Activated CD4-positive, alpha-beta T cell treated with anti-CD3 and anti-CD28 coated beads, Interleukin-2, amount 10 ng/mL, durations not matched to agents 7 days and 5 days (primary cell): ENCODE measurements around the gene NRARP. TPM values are rescaled to one million over a fixed set of nuclear protein-coding genes. Genes with fewer than 3 reads are reported as not detected.
"Not testable (repeated sequence)": the region's sequence is repeated elsewhere in the genome, so short reads cannot be mapped to it uniquely, and the experiment has no call there.

Experiments
- CTCF ChIA-PET: fragments of 350-600 bp; sonication (Branson Sonifier 250); formaldehyde crosslinking; loops from one replicate; lab custom pipeline; 2021; ENCODE audit warnings: antibody characterized with exemption; lab: Charles Lee
- POLR2A ChIA-PET: fragments of 350-600 bp; sonication (Branson Sonifier 250); formaldehyde crosslinking; loops from one replicate; lab custom pipeline; 2021; ENCODE audit warnings: antibody characterized with exemption; lab: Charles Lee
- DNase-seq: peaks from one replicate; pipeline ENCODE4 v3.0.0-alpha.2; 2020
- H3K27ac Mint-ChIP-seq: one replicate; pipeline ENCODE4 v1.8.0; 2021; ENCODE audit warnings: mild to moderate bottlenecking, moderate library complexity, mixed read lengths
- H3K27me3 Mint-ChIP-seq: one replicate; pipeline ENCODE4 v1.8.0; 2021; ENCODE audit warnings: mixed read lengths
- H3K36me3 Mint-ChIP-seq: one replicate; pipeline ENCODE4 v1.8.0; 2021; ENCODE audit warnings: low read depth, mixed read lengths
- H3K4me1 Mint-ChIP-seq: one replicate; pipeline ENCODE4 v1.8.0; 2021; ENCODE audit warnings: mixed read lengths
- H3K4me3 Mint-ChIP-seq: one replicate; pipeline ENCODE4 v1.8.0; 2021; ENCODE audit warnings: mild to moderate bottlenecking, moderate library complexity, mixed read lengths
- H3K9me3 Mint-ChIP-seq: one replicate; pipeline ENCODE4 v1.8.0; 2021; ENCODE audit warnings: mixed read lengths
- total RNA-seq, 2 experiments: library from RNA; stranded (reverse); gene quantifications; one replicate each; pipeline ENCODE4 v1.2.3, GENCODE V29; 2021

Gene NRARP
- total RNA-seq, 2 experiments from 2014 or later: 0.32 to 0.44 TPM

DNA sequence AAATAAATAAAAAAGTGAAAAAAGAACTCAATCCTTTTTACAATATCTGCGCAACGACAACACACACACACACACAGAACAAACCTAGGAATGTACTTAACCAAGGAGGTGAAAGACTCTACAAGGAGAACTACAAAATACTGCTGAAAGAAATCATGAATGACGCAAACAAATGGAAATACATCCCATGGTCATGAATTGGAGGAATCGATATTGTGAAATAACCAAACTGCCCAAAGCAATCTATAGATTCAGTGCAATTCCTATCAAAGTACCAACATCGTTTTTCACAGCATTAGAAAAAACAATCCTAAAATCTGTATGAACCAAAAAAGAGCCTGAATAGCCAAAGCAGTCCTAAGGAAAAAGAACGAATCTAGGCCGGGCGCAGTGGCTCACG lies 29.9 kb upstream of the NRARP start:
- Mint-ChIP-seq H3K27me3 (no peaks in the 10 kb centered on the region), H3K4me3 (no peak overlapping the region), H3K4me1 (peaks cover under 1% of the 10 kb centered on the region), H3K36me3 (peaks cover 2% of the 10 kb centered on the region), H3K27ac (no peak overlapping the region), H3K9me3 (peaks cover 25% of the 10 kb centered on the region)
- no peak for DNase-seq
- ChIA-PET CTCF (no interaction called here), POLR2A (no interaction called here)

DNA sequence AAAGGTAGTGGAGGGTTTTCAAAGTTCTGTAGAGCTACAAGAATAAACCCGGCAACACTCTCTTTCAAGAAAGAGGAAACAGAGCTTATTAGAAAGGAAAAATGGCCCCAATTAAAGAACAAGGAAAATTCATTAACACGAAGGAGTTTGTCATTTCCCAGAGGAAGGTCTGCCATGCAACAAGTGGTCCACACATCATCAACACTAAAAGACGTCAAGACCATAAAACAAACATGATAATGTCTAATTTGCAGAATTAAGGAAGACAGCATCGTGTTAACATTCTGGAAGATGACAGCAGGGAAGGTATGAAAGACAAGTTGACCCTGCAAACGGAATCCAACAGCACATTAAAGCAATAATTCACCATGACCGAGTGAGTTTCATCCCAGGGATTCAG lies 28.6 kb upstream of the NRARP start:
- ChIA-PET CTCF (no interaction called here), POLR2A (no interaction called here)
- Mint-ChIP-seq H3K27ac (no peak overlapping the region), H3K4me3 (no peak overlapping the region), H3K9me3 (peaks cover 20% of the 10 kb centered on the region), H3K27me3 (peaks cover 7% of the 10 kb centered on the region), H3K36me3 (peaks cover 2% of the 10 kb centered on the region), H3K4me1 (peaks cover 8% of the 10 kb centered on the region)
- DNase-seq: no peak

DNA sequence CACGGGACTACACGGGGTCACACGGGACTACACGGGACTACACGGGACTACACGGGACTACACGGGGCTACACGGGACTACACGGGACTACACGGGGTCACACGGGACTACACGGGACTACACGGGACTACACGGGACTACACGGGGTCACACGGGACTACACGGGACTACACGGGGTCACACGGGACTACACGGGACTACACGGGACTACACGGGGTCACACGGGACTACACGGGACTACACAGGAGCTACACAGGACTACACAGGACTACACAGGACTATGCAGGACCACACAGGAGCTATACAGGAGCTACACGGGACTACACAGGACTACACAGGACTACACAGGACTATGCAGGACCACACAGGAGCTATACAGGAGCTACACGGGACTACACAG lies 27.5 kb upstream of the NRARP start:
- H3K36me3 Mint-ChIP-seq, H3K4me1 Mint-ChIP-seq, POLR2A ChIA-PET, H3K27me3 Mint-ChIP-seq, DNase-seq, H3K27ac Mint-ChIP-seq, H3K4me3 Mint-ChIP-seq, CTCF ChIA-PET: not testable (repeated sequence)
- H3K9me3 Mint-ChIP-seq: peaks cover 16% of the 10 kb centered on the region

DNA sequence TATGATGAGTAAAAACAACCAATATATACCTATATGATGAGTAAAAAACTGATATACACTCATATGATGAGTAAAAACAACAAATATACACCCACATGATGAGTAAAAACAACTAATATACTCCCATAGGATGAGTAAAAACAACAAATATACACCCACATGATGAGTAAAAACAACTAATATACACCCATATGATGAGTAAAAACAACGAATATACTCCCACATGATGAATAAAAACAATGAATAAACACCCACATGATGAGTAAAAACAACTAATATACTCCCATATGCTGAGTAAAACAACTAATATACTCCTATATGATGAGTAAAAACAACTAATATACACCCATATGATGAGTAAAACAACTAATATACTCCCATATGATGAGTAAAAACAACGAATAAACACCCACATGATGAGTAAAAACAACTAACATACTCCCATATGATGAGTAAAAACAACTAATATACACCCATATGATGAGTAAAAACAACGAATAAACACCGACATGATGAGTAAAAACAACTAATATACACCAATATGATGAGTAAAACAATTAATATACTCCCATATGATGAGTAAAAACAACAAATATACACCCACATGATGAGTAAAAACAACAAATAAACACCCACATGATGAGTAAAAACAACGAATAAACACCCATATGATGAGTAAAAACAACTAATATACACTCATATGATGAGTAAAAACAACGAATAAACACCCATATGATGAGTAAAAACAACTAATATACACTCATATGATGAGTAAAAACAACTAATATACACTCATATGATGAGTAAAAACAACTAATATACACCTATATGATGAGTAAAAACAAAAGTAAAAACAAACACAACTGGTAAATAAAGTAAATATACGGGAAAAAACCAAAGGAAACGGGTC lies 25.8 kb upstream of the NRARP start:
- H3K36me3 Mint-ChIP-seq, H3K27ac Mint-ChIP-seq, POLR2A ChIA-PET, H3K27me3 Mint-ChIP-seq, DNase-seq, CTCF ChIA-PET, H3K4me3 Mint-ChIP-seq, H3K4me1 Mint-ChIP-seq: not testable (repeated sequence)
- peaks cover 16% of the 10 kb centered on the region for H3K9me3 Mint-ChIP-seq

DNA sequence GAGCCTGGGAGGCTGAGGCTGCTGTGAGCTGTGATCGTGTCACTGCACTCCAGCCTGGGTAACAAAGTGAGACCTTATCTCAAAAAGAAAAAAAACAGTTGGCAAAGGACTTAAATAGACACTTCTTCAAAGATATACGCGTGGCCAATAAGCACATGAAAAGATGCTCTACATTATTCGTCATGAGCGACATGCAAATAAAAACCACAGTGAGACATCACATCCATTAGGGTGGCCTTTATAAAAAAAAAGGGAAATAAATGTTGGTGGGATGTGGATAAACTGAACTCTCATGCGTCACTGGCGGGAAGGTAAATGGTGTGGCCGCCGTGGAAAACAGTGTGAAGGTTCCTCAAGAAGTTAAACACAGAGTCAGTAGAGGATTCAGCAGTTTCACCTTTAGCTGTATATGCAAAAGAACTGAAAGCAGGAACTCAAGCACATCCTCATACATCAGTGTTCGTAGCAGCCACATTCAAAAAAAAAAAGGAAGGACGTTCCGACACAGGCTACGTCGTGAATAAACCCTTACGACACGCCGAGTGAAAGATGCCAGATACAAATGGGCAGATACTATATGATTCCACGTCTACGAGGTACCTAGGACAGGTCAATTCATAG lies 24.5 kb upstream of the NRARP start:
- H3K4me3 Mint-ChIP-seq: peak overlapping the region; percentile 47
- no peak for DNase-seq
- ChIA-PET POLR2A (no interaction called here), CTCF (no interaction called here)
- peaks cover 7% of the 10 kb centered on the region for H3K27me3 Mint-ChIP-seq
- peaks cover 11% of the 10 kb centered on the region for H3K4me1 Mint-ChIP-seq
- H3K36me3 Mint-ChIP-seq: peaks cover 2% of the 10 kb centered on the region
- H3K9me3 Mint-ChIP-seq: peaks cover 16% of the 10 kb centered on the region
- peak overlapping the region; percentile 76 for H3K27ac Mint-ChIP-seq

DNA sequence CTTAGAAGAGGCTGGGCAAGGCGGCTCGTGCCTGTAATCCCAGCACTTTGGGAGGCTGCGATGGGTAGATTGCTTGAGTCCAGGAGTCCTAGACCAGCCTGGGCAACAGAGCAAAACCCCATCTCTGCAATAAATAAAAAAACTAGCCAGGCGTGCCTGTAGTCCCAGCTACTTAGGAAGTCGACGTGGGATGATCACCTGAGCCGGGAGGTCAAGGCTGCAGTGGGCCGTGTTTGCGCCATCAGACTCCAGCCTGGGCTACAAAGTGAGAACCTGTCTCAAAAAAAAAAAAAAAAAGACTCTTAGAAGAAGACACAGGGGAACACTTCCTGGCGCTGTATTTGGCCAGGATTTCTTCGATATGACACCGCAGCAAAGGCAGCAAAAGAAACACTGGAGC lies 23.7 kb upstream of the NRARP start:
- Mint-ChIP-seq H3K27me3 (peaks cover 7% of the 10 kb centered on the region), H3K4me1 (peaks cover 11% of the 10 kb centered on the region), H3K9me3 (peaks cover 16% of the 10 kb centered on the region), H3K36me3 (peaks cover 2% of the 10 kb centered on the region), H3K4me3 (no peak overlapping the region), H3K27ac (peak overlapping the region; percentile 11)
- POLR2A ChIA-PET: interaction anchor here (0.7 kb wide), 1 partner anchor 40 kb away, joined by 3 read pairs; no protein-coding TSS in a partner anchor
- DNase-seq: no peak
- CTCF ChIA-PET: no interaction called here

DNA sequence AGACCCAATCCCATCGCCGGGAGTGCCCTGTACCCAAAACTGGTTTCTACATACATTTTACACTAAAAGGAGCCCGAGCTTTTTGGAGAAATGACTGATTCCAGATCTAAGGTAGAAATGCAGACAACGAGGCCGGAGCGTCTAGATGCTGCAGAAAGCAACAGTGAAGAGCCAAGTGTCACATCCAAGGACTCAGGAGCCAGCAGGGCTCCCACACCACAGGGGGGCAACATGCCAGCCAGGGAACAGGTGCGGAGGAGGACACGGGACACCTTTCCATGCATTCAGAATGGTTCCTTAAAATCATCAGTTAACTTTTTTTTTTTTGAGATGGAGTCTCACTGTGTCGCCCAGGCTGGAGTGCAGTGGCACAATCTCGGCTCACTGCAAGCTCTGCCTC lies 23.1 kb upstream of the NRARP start:
- Mint-ChIP-seq H3K27ac (no peak overlapping the region), H3K36me3 (peaks cover 2% of the 10 kb centered on the region), H3K4me1 (peaks cover 15% of the 10 kb centered on the region), H3K4me3 (no peak overlapping the region), H3K27me3 (peaks cover 7% of the 10 kb centered on the region), H3K9me3 (peaks cover 12% of the 10 kb centered on the region)
- ChIA-PET POLR2A (interaction anchor here (0.7 kb wide), 1 partner anchor 39 kb away, joined by 3 read pairs; no protein-coding TSS in a partner anchor), CTCF (no interaction called here)
- DNase-seq: no peak

DNA sequence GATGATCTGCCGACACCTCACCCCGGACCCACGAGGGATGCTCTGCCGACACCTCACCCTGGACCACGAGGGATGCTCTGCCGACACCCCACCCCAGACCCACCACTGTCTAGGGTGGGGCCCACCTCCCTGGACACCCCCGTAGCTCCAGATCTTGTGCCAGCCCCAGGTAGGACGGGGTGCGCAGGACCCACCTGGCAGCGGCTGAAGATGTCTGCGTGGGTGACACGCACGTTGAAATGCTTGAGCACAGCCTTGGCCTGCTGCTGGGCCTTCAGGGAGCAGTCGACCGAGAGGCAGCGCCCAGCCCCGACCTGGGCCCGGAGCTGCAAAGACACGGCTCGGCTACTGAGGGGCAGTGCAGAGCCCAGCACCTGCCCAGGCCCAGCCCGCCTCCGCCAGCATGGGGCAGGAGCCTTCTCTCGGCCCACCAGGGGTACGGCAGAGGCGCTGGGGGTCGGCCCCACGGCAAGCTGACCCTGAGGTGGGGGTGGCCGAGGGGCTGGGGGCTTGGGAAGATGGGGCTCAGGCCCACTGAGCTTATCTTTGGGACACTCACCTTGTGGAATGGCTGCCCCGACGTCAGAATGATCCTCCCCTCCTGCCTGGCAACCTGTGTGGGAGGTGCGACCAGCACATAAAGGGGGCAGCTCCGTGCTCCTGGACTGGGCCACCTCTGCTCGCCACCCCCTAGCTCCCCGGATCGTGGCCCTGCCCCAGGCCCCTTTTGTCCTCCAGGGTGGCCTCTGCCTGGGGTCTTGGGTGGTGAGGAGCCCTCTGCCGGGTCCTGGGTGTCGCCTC lies 21.7 kb upstream of the NRARP start:
- ChIA-PET POLR2A (no interaction called here), CTCF (no interaction called here)
- H3K4me3 Mint-ChIP-seq: no peak overlapping the region
- H3K36me3 Mint-ChIP-seq: peaks cover 2% of the 10 kb centered on the region
- no peak for DNase-seq
- H3K27me3 Mint-ChIP-seq: peaks cover 7% of the 10 kb centered on the region
- peaks cover 9% of the 10 kb centered on the region for H3K9me3 Mint-ChIP-seq
- peaks cover 15% of the 10 kb centered on the region for H3K4me1 Mint-ChIP-seq
- H3K27ac Mint-ChIP-seq: no peak overlapping the region

DNA sequence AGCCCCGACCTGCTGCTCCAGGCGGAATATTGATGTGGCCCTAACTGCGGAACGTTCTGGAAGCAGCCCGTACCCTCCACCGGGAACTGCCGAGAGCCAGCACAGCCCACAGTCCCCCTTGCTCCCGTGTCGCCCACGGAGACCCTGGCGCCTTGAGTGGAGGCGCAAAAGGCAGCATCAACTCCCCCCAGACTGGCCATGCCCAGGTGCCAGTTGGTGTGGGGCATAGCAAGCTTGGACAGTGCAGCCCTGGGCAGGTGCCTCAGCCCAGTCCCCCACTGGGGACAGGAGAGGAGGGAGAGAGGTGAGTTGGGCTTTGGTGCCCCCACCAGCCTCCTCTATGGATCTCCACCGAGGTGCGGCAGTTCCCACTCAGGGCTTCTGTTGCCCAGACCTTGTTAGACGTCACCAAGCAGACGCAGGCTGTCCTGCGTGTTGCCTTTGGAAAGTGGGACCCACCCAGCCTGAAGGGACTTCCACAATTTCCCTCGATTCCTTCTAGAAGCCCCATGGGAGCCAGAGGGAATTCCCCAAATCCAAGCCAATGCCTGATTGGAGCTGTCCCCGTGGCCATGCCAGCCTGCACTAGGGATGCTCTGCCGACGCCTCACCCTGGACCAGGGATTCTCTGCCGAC lies 19.8 kb upstream of the NRARP start:
- H3K36me3 Mint-ChIP-seq: no peaks in the 10 kb centered on the region
- ChIA-PET POLR2A (no interaction called here), CTCF (interaction anchor here (1.4 kb wide), 1 partner anchor 20 kb away, joined by 5 read pairs; the partner anchor contains the start of gene NRARP)
- peaks cover 14% of the 10 kb centered on the region for H3K4me1 Mint-ChIP-seq
- peaks cover 7% of the 10 kb centered on the region for H3K27me3 Mint-ChIP-seq
- H3K4me3 Mint-ChIP-seq: no peak overlapping the region
- peak overlapping the region; percentile 9 for H3K27ac Mint-ChIP-seq
- peaks cover 2% of the 10 kb centered on the region for H3K9me3 Mint-ChIP-seq
- no peak for DNase-seq

DNA sequence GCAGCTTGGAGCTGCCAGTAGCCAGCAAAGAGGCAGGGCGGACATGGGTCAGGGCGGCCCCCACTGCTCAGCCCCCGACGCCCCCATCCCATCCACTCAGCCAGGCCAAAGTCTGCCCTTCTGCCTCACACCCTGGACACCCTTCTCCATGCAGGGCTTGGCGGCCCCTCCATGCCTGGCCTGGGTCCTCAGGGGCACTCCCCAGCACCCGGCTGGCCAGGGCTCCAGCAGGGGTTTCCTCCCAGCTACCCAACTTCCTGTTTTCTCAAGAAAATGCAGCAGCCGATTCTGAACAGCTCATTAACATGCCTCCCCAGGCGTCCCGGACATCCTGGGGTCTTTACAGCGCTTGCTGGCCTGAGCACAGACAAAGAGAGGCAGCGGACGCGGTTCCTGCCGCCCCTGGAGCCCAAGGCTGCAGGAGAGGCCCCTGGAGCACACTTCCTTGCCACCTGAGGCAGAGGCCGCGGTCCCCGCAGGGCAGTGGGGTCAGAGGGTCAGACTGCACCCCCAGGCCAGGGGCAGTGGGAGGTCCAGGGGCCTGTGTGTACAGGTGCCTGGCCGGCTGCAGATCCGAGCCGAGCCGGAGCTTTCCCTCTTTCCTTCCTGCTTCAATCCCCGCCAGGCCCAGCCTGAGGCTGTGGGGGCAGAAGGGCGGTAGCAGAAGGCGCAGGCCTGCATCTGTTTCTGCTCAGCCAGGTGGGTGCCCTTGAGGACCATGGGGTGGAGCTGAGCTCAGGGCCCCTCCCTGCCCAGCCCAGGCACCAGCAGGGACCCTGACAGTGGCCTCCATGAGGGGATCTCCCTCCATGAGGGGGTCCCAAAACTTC lies 18.7 kb upstream of the NRARP start:
- CTCF ChIA-PET: interaction anchor here (1.4 kb wide), 1 partner anchor 19 kb away, joined by 5 read pairs; the partner anchor contains the start of gene NRARP
- Mint-ChIP-seq H3K27me3 (peaks cover 3% of the 10 kb centered on the region), H3K36me3 (no peaks in the 10 kb centered on the region), H3K9me3 (no peaks in the 10 kb centered on the region), H3K4me3 (no peak overlapping the region), H3K4me1 (peaks cover 8% of the 10 kb centered on the region), H3K27ac (peak overlapping the region; percentile 83)
- peak; percentile 41 for DNase-seq
- POLR2A ChIA-PET: no interaction called here

DNA sequence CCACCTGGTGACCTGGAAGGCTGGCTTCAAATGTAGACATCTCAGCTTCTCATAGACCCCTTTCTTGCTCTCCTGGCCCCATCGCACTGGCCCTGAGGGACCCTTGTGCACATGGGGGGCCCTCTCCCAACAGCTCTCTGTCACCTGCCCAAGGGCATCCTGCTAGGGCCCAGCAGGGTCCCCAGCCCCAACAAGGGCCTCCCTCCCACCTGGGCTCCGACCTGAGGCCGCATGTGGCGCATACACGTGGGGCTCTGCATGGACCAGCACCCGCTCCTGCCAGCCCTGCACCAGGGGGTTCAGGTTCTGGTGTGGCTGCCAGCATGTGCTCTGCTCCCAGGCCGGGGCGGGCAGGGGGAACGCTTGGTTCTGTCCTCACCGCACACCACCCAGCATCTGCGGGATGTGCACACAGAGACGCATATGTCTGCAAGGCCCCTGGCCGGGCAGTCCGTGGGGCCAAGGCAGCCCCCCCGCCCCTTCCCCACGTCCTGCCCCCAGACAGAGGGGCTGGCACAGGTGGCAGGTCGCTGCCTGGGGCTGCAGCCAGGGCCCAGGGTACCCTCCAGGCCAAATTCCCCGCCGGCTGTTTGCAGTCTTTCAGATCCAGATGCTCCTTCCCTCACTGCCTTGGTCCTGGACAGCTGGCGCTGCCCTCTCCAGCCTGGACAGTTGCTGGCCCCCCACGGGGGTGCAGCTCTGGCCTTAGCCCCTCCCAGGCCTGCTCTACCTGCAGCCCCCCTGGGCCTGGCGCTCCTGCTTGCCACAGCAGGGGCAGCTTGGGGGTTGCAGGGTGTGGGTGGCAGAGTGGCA lies 17.9 kb upstream of the NRARP start:
- DNase-seq: no peak
- Mint-ChIP-seq H3K36me3 (no peaks in the 10 kb centered on the region), H3K27ac (peak overlapping the region; percentile 83), H3K9me3 (no peaks in the 10 kb centered on the region), H3K4me3 (no peak overlapping the region), H3K27me3 (peaks cover 3% of the 10 kb centered on the region), H3K4me1 (peaks cover 8% of the 10 kb centered on the region)
- CTCF ChIA-PET: no interaction called here
- POLR2A ChIA-PET: no interaction called here
